ENCODE results near the gene AZIN2. TPM values are rescaled to one million over a fixed set of nuclear protein-coding genes. Genes with fewer than 3 reads are reported as not detected.
"Not testable (repeated sequence)": the region's sequence is repeated elsewhere in the genome, so short reads cannot be mapped to it uniquely, and the experiment has no call there.

AZIN2 gene
- total and polyA plus RNA-seq, 4 donors = 15.1 to 33.2 (median 25.8) TPM

GRCh38 chr1:33055210-33056008, 25.5 kb upstream of the AZIN2 start:
- no peaks in the 10 kb centered on the region for H3K9me3 ChIP-seq (ENCODE audit: control insufficient read depth, insufficient read depth, low read length)
- peak in 3 of 6 donors; percentile 42 to 86 (median 84) for DNase-seq (ENCODE audit: low read depth in 4 of 6, low spot score in 6 of 6)
- peaks cover 5% of the 10 kb centered on the region for H3K4me1 ChIP-seq (ENCODE audit: control insufficient read depth, insufficient read depth, low read length)
- no peak overlapping the region for H3K4me3 ChIP-seq (ENCODE audit: low read depth, low read length)
- H3K36me3 ChIP-seq (ENCODE audit: control insufficient read depth, insufficient read depth, low read length) = no peaks in the 10 kb centered on the region
- H3K27me3 ChIP-seq (ENCODE audit: control insufficient read depth, insufficient read depth, low read length) = no peaks in the 10 kb centered on the region
- 40% methylated on average over 8 of the region's 12 CpGs for WGBS (ENCODE audit: insufficient coverage)
- no peak overlapping the region for H3K27ac ChIP-seq (ENCODE audit: low read depth, low read length)

GRCh38 chr1:33056426-33056825, 24.5 kb upstream of the AZIN2 start:
- Histone ChIP-seq H3K36me3 (ENCODE audit: control insufficient read depth, insufficient read depth, low read length) (no peaks in the 10 kb centered on the region), H3K4me1 (ENCODE audit: control insufficient read depth, insufficient read depth, low read length) (peaks cover 5% of the 10 kb centered on the region), H3K27me3 (ENCODE audit: control insufficient read depth, insufficient read depth, low read length) (no peaks in the 10 kb centered on the region), H3K27ac (ENCODE audit: low read depth, low read length) (no peak overlapping the region), H3K9me3 (ENCODE audit: control insufficient read depth, insufficient read depth, low read length) (no peaks in the 10 kb centered on the region), H3K4me3 (ENCODE audit: low read depth, low read length) (no peak overlapping the region)
- DNase-seq (ENCODE audit: low read depth in 4 of 6, low spot score in 6 of 6) = no peak
- 86% methylated on average over 2 of the region's 3 CpGs for WGBS (ENCODE audit: insufficient coverage)

GRCh38 chr1:33057095-33057494, 23.9 kb upstream of the AZIN2 start:
- H3K27ac ChIP-seq (ENCODE audit: low read depth, low read length) = no peak overlapping the region
- H3K4me3 ChIP-seq (ENCODE audit: low read depth, low read length) = no peak overlapping the region
- H3K27me3 ChIP-seq (ENCODE audit: control insufficient read depth, insufficient read depth, low read length) = no peaks in the 10 kb centered on the region
- WGBS (ENCODE audit: insufficient coverage) = 67% methylated on average over 1 of the region's 2 CpGs
- H3K4me1 ChIP-seq (ENCODE audit: control insufficient read depth, insufficient read depth, low read length) = peaks cover 5% of the 10 kb centered on the region
- no peak for DNase-seq (ENCODE audit: low read depth in 4 of 6, low spot score in 6 of 6)
- H3K9me3 ChIP-seq (ENCODE audit: control insufficient read depth, insufficient read depth, low read length) = no peaks in the 10 kb centered on the region
- no peaks in the 10 kb centered on the region for H3K36me3 ChIP-seq (ENCODE audit: control insufficient read depth, insufficient read depth, low read length)

GRCh38 chr1:33060579-33061083, 20.3 kb upstream of the AZIN2 start:
- no peaks in the 10 kb centered on the region for H3K36me3 ChIP-seq (ENCODE audit: control insufficient read depth, insufficient read depth, low read length)
- H3K4me1 ChIP-seq (ENCODE audit: control insufficient read depth, insufficient read depth, low read length) = peaks cover under 1% of the 10 kb centered on the region
- no peak overlapping the region for H3K27ac ChIP-seq (ENCODE audit: low read depth, low read length)
- DNase-seq (ENCODE audit: low read depth in 4 of 6, low spot score in 6 of 6) = no peak
- H3K4me3 ChIP-seq (ENCODE audit: low read depth, low read length) = no peak overlapping the region
- 88% methylated on average over 2 of the region's 2 CpGs for WGBS (ENCODE audit: insufficient coverage)
- H3K9me3 ChIP-seq (ENCODE audit: control insufficient read depth, insufficient read depth, low read length) = peaks cover 5% of the 10 kb centered on the region
- H3K27me3 ChIP-seq (ENCODE audit: control insufficient read depth, insufficient read depth, low read length) = no peaks in the 10 kb centered on the region

GRCh38 chr1:33061834-33062233, 19.1 kb upstream of the AZIN2 start:
- Histone ChIP-seq H3K36me3 (ENCODE audit: control insufficient read depth, insufficient read depth, low read length) (no peaks in the 10 kb centered on the region), H3K4me1 (ENCODE audit: control insufficient read depth, insufficient read depth, low read length) (no peaks in the 10 kb centered on the region), H3K27me3 (ENCODE audit: control insufficient read depth, insufficient read depth, low read length) (no peaks in the 10 kb centered on the region), H3K4me3 (ENCODE audit: low read depth, low read length) (no peak overlapping the region), H3K27ac (ENCODE audit: low read depth, low read length) (no peak overlapping the region), H3K9me3 (ENCODE audit: control insufficient read depth, insufficient read depth, low read length) (peaks cover 5% of the 10 kb centered on the region)
- no peak for DNase-seq (ENCODE audit: low read depth in 4 of 6, low spot score in 6 of 6)

- H3K9me3 ChIP-seq (ENCODE audit: control insufficient read depth, insufficient read depth, low read length); H3K4me1 ChIP-seq (ENCODE audit: control insufficient read depth, insufficient read depth, low read length); H3K27ac ChIP-seq (ENCODE audit: low read depth, low read length); DNase-seq (ENCODE audit: low read depth in 4 of 6, low spot score in 6 of 6); H3K36me3 ChIP-seq (ENCODE audit: control insufficient read depth, insufficient read depth, low read length); H3K27me3 ChIP-seq (ENCODE audit: control insufficient read depth, insufficient read depth, low read length); H3K4me3 ChIP-seq (ENCODE audit: low read depth, low read length): not testable (repeated sequence)
- WGBS (ENCODE audit: insufficient coverage) = 87% methylated on average over 6 of the region's 9 CpGs
These were observed 16.7 kb upstream of the AZIN2 start for GRCh38 chr1:33064284-33064683.

GRCh38 chr1:33065301-33065700, 15.7 kb upstream of the AZIN2 start:
- Histone ChIP-seq H3K36me3 (ENCODE audit: control insufficient read depth, insufficient read depth, low read length) (no peaks in the 10 kb centered on the region), H3K4me1 (ENCODE audit: control insufficient read depth, insufficient read depth, low read length) (no peaks in the 10 kb centered on the region), H3K9me3 (ENCODE audit: control insufficient read depth, insufficient read depth, low read length) (peaks cover 5% of the 10 kb centered on the region), H3K4me3 (ENCODE audit: low read depth, low read length) (no peak overlapping the region), H3K27me3 (ENCODE audit: control insufficient read depth, insufficient read depth, low read length) (no peaks in the 10 kb centered on the region), H3K27ac (ENCODE audit: low read depth, low read length) (no peak overlapping the region)
- 91% methylated on average over 6 of the region's 10 CpGs for WGBS (ENCODE audit: insufficient coverage)
- no peak for DNase-seq (ENCODE audit: low read depth in 4 of 6, low spot score in 6 of 6)

- not testable (repeated sequence) for H3K36me3 ChIP-seq (ENCODE audit: control insufficient read depth, insufficient read depth, low read length); H3K27ac ChIP-seq (ENCODE audit: low read depth, low read length); H3K9me3 ChIP-seq (ENCODE audit: control insufficient read depth, insufficient read depth, low read length); H3K4me1 ChIP-seq (ENCODE audit: control insufficient read depth, insufficient read depth, low read length); H3K27me3 ChIP-seq (ENCODE audit: control insufficient read depth, insufficient read depth, low read length); H3K4me3 ChIP-seq (ENCODE audit: low read depth, low read length)
- WGBS (ENCODE audit: insufficient coverage) = no CpG with 5 or more reads among the region's 3 CpGs
- peak in 1 of 6 donors; percentile 78 for DNase-seq (ENCODE audit: low read depth in 4 of 6, low spot score in 6 of 6)
These were observed 14.5 kb upstream of the AZIN2 start for GRCh38 chr1:33066477-33066876.

GRCh38 chr1:33068108-33068507, 12.8 kb upstream of the AZIN2 start:
- not testable (repeated sequence) for H3K9me3 ChIP-seq (ENCODE audit: control insufficient read depth, insufficient read depth, low read length); H3K36me3 ChIP-seq (ENCODE audit: control insufficient read depth, insufficient read depth, low read length); H3K27ac ChIP-seq (ENCODE audit: low read depth, low read length); DNase-seq (ENCODE audit: low read depth in 4 of 6, low spot score in 6 of 6); H3K27me3 ChIP-seq (ENCODE audit: control insufficient read depth, insufficient read depth, low read length); H3K4me1 ChIP-seq (ENCODE audit: control insufficient read depth, insufficient read depth, low read length); H3K4me3 ChIP-seq (ENCODE audit: low read depth, low read length)
- WGBS (ENCODE audit: insufficient coverage) = 50% methylated on average over 1 of the region's 2 CpGs

- H3K27ac ChIP-seq (ENCODE audit: low read depth, low read length) = no peak overlapping the region
- 100% methylated on average over 1 of the region's 1 CpG for WGBS (ENCODE audit: insufficient coverage)
- DNase-seq (ENCODE audit: low read depth in 4 of 6, low spot score in 6 of 6) = no peak
These were observed 10.3 kb upstream of the AZIN2 start for GRCh38 chr1:33070628-33071027.

More at GRCh38 chr1:33070628-33071027, 10.3 kb upstream of the AZIN2 start:
- H3K4me1 ChIP-seq (ENCODE audit: control insufficient read depth, insufficient read depth, low read length) = peaks cover 13% of the 10 kb centered on the region
- no peaks in the 10 kb centered on the region for H3K36me3 ChIP-seq (ENCODE audit: control insufficient read depth, insufficient read depth, low read length)
- H3K27me3 ChIP-seq (ENCODE audit: control insufficient read depth, insufficient read depth, low read length) = no peaks in the 10 kb centered on the region
- no peak overlapping the region for H3K4me3 ChIP-seq (ENCODE audit: low read depth, low read length)
- no peaks in the 10 kb centered on the region for H3K9me3 ChIP-seq (ENCODE audit: control insufficient read depth, insufficient read depth, low read length)

Data from spinal cord (tissue), 10 donors.